ENCODE measurements around the gene ST6GALNAC6. TPM values are rescaled to one million over a fixed set of nuclear protein-coding genes. Genes with fewer than 3 reads are reported as not detected.

ST6GALNAC6 gene
- total and polyA plus RNA-seq, 4 donors = 28.3 to 59.8 (median 48.6) TPM

DNA sequence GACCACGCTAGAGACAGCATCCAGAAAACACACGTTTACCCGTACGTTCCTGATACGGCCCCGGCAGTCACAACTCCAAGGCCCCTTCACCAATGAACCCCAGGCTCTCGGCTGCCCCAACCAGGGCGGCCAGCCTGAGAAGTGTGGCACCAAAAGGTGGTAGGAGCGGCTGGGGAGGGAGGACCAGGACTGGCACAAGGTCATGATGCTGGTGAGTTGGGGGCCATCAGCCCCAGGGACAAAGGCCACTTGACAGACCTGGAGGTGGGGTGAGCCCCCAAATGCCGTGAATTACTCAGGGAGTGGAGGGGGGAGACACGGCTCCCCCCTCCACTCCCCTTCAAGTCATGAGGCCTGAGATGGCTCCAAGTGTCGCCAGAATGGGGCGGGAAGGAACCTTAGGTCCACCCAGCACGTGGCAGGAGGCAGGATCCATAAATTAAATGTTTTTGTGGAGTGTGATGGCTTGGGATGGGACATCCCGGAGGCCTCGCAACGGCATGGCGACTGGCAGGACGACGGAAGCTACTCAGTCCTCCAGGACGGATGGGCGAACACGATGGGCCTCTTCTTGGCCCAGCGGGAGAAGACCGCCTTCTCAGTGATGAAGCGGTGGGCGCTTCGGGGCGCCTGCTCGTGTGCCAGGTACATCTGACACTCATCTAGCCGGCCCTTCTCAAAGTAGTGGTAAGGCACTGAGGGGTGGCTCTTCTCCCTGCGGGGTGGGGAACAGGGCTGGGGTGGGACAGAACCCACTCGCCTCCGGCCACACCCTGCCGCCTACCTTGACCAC, 8.7 kb upstream of the ST6GALNAC6 start:
- Histone ChIP-seq H3K27me3 (ENCODE audit: control insufficient read depth in 3 of 3, insufficient read depth in 3 of 3, low read length in 2 of 3) (no peaks in the 10 kb centered on the region), H3K4me1 (ENCODE audit: control insufficient read depth in 5 of 5, insufficient read depth in 5 of 5, low read length in 5 of 5) (peaks cover 0 to 42% (median 40%) of the 10 kb centered on the region in 5 donors), H3K9me3 (ENCODE audit: control insufficient read depth in 4 of 4, insufficient read depth in 3 of 4, low read length in 3 of 4) (no peaks in the 10 kb centered on the region), H3K9ac (ENCODE audit: insufficient read depth in 1 of 2, low read length in 2 of 2) (no peak overlapping the region), H3K27ac (ENCODE audit: low read depth in 1 of 2, low read length in 1 of 2) (peak overlapping the region in 1 of 2 donors; percentile 32), H3K4me3 (no peak overlapping the region), H3K36me3 (ENCODE audit: control insufficient read depth in 4 of 4, insufficient read depth in 4 of 4, low read length in 4 of 4) (peaks cover 2 to 31% (median 4%) of the 10 kb centered on the region in 4 donors)
- TF ChIP-seq CTCF (IDR thresholded peaks at IDR 0.05; ENCODE audit: control extremely low read depth, extremely low read depth) = no peak
- ATAC-seq (ENCODE audit: insufficient read depth, low FRiP score) (no peak), DNase-seq (no peak)
- WGBS, 2 donors = 89 to 93% methylated on average over 35 of the region's 35 CpGs

GRCh38 chr9:127905788-127906191, 6.4 kb upstream of the ST6GALNAC6 start:
- Histone ChIP-seq H3K9me3 (ENCODE audit: control insufficient read depth in 4 of 4, insufficient read depth in 3 of 4, low read length in 3 of 4) (no peaks in the 10 kb centered on the region), H3K27me3 (ENCODE audit: control insufficient read depth in 3 of 3, insufficient read depth in 3 of 3, low read length in 2 of 3) (no peaks in the 10 kb centered on the region), H3K27ac (ENCODE audit: low read depth in 1 of 2, low read length in 1 of 2) (peak overlapping the region in 1 of 2 donors; percentile 95), H3K4me3 (no peak overlapping the region), H3K4me1 (ENCODE audit: control insufficient read depth in 5 of 5, insufficient read depth in 5 of 5, low read length in 5 of 5) (peaks cover 0 to 42% (median 32%) of the 10 kb centered on the region in 5 donors), H3K9ac (ENCODE audit: insufficient read depth in 1 of 2, low read length in 2 of 2) (no peak overlapping the region), H3K36me3 (ENCODE audit: control insufficient read depth in 4 of 4, insufficient read depth in 4 of 4, low read length in 4 of 4) (peaks cover 0 to 19% (median 2%) of the 10 kb centered on the region in 4 donors)
- WGBS, 2 donors = 48 to 72% methylated on average over 12 of the region's 12 CpGs
- no peak for TF ChIP-seq CTCF (IDR thresholded peaks at IDR 0.05; ENCODE audit: control extremely low read depth, extremely low read depth)
- DNase-seq (no peak), ATAC-seq (ENCODE audit: insufficient read depth, low FRiP score) (no peak)

GRCh38 chr9:127905004-127905728, 5.8 kb upstream of the ST6GALNAC6 start:
- 20 to 25% methylated on average over 5 of the region's 5 CpGs for WGBS, 2 donors
- no peak for TF ChIP-seq CTCF (IDR thresholded peaks at IDR 0.05; ENCODE audit: control extremely low read depth, extremely low read depth)
- H3K9ac ChIP-seq (ENCODE audit: insufficient read depth in 1 of 2, low read length in 2 of 2) = peak overlapping the region in 1 of 2 donors; percentile 71
- DNase-seq = no peak
- H3K27me3 ChIP-seq (ENCODE audit: control insufficient read depth in 3 of 3, insufficient read depth in 3 of 3, low read length in 2 of 3) = no peaks in the 10 kb centered on the region
- no peaks in the 10 kb centered on the region for H3K9me3 ChIP-seq (ENCODE audit: control insufficient read depth in 4 of 4, insufficient read depth in 3 of 4, low read length in 3 of 4)
- H3K27ac ChIP-seq (ENCODE audit: low read depth in 1 of 2, low read length in 1 of 2) = peak overlapping the region in 1 of 2 donors; percentile 95
- peaks cover 0 to 42% (median 32%) of the 10 kb centered on the region in 5 donors for H3K4me1 ChIP-seq (ENCODE audit: control insufficient read depth in 5 of 5, insufficient read depth in 5 of 5, low read length in 5 of 5)
- H3K36me3 ChIP-seq (ENCODE audit: control insufficient read depth in 4 of 4, insufficient read depth in 4 of 4, low read length in 4 of 4) = peaks cover 0 to 16% (median 2%) of the 10 kb centered on the region in 4 donors
- ATAC-seq (ENCODE audit: insufficient read depth, low FRiP score) = no peak
- H3K4me3 ChIP-seq = no peak overlapping the region
